Measurements from ENCODE around the gene ALPK1. TPM values are rescaled to one million over a fixed set of nuclear protein-coding genes. Genes with fewer than 3 reads are reported as not detected.

The ALPK1 gene
- total and polyA plus RNA-seq, 2 of the 4 experiments (the other 2 are of a cell fraction) = 3.3 to 7.9 TPM

- H3K23ac ChIP-seq (ENCODE audit: low read depth, low read length) = no peak overlapping the region
- H3K4me3 ChIP-seq (ENCODE audit: insufficient read depth, low read depth, low read length) = no peak overlapping the region
- ATAC-seq (ENCODE audit: low read depth) (no peak), DNase-seq (no peak)
- H3K9me1 ChIP-seq (ENCODE audit: insufficient read depth, low read length) = no peaks in the 10 kb centered on the region
- H3K79me1 ChIP-seq (ENCODE audit: low read depth in 1 of 2, low read length in 2 of 2) = no peaks in the 10 kb centered on the region
- H3K56ac ChIP-seq (ENCODE audit: extremely low read depth, insufficient read depth, low read length) = no peak overlapping the region
- H3K14ac ChIP-seq (replicated peaks; ENCODE audit: low read depth, low read length) = no peak overlapping the region
- no peak overlapping the region for H3K9ac ChIP-seq (ENCODE audit: low read depth, low read length)
- intact Hi-C loops (cut with micrococcal nuclease) = no loop called here
- ChIA-PET CTCF (no interaction called here), POLR2A (ENCODE audit: unreplicated experiment) (no interaction called here)
- TF ChIP-seq CEBPB (IDR thresholded peaks at IDR 0.05; ENCODE audit: low read depth, low read length) = no peak
- TF ChIP-seq MXI1 (IDR thresholded peaks at IDR 0.05; ENCODE audit: borderline replicate concordance, low read depth, low read length) = no peak
- TF ChIP-seq RAD21 (IDR thresholded peaks at IDR 0.05; ENCODE audit: low read length) = no peak
- no peak for TF ChIP-seq FOS (IDR thresholded peaks at IDR 0.05; ENCODE audit: low read depth, low read length)
- no peak for TF ChIP-seq RFX5 (IDR thresholded peaks at IDR 0.05; ENCODE audit: low read depth, low read length)
- TF ChIP-seq SMC3 (IDR thresholded peaks at IDR 0.05; ENCODE audit: low read depth, low read length) = no peak
- no peak for TF ChIP-seq RCOR1 (IDR thresholded peaks at IDR 0.05; ENCODE audit: insufficient replicate concordance, low read length)
- H2BK5ac ChIP-seq (ENCODE audit: low read depth, low read length, poor library complexity, severe bottlenecking) = no peak overlapping the region
- H2AK9ac ChIP-seq (replicated peaks; ENCODE audit: low read depth, low read length, poor library complexity) = no peak overlapping the region
- no CpG with 5 or more reads among the region's 7 CpGs for WGBS, 2 experiments (ENCODE audit: extremely low coverage in 2 of 2, insufficient read length in 1 of 2)
- H3K4me1 ChIP-seq (ENCODE audit: control insufficient read depth, insufficient read depth, low read length) = no peaks in the 10 kb centered on the region
- no peaks in the 10 kb centered on the region for H4K20me1 ChIP-seq (ENCODE audit: insufficient read depth, low read length)
- no peak overlapping the region for H4K91ac ChIP-seq (ENCODE audit: insufficient read depth, low read depth, low read length)
- H3K4me2 ChIP-seq (ENCODE audit: low read depth, low read length) = no peak overlapping the region
- no peak overlapping the region for H3K4ac ChIP-seq (ENCODE audit: low read depth, low read length)
- H4K5ac ChIP-seq (ENCODE audit: low read depth, low read length) = no peak overlapping the region
- no peak overlapping the region for H3K27ac ChIP-seq (ENCODE audit: insufficient read depth, low read length)
- H2BK15ac ChIP-seq (ENCODE audit: low read depth, low read length) = no peak overlapping the region
- no TSS peak for BruUV-seq (replicated peaks)
- H3K18ac ChIP-seq (ENCODE audit: low read depth, low read length) = no peak overlapping the region
- no peak overlapping the region for H2AFZ ChIP-seq (replicated peaks; ENCODE audit: low read length, poor library complexity)
- H3K36me3 ChIP-seq (ENCODE audit: control insufficient read depth, insufficient read depth, low read length) = peaks cover 1% of the 10 kb centered on the region; the same call in 1 of the 2 replicates
- H2AK5ac ChIP-seq (ENCODE audit: low read depth, low read length) = no peak overlapping the region
- H3K27me3 ChIP-seq (ENCODE audit: control insufficient read depth, insufficient read depth, low read length) = no peaks in the 10 kb centered on the region
- no peaks in the 10 kb centered on the region for H3K9me3 ChIP-seq (ENCODE audit: control insufficient read depth, insufficient read depth, low read length)
- dilution Hi-C loops (cut with HindIII; ENCODE audit: low sequenced_read_pairs, unreplicated experiment) = no loop called here
- H2BK20ac ChIP-seq (ENCODE audit: low read depth, low read length) = no peak overlapping the region
- H4K8ac ChIP-seq (ENCODE audit: low read depth in 2 of 2, low read length in 2 of 2) = no peak overlapping the region
- H2BK120ac ChIP-seq (ENCODE audit: low read depth, low read length) = no peak overlapping the region
- in situ Hi-C loops (cut with MboI; ENCODE audit: low sequenced_read_pairs) = no loop called here
These were observed 113.6 kb downstream of the ALPK1 start for GRCh38 chr4:112410804-112411203.
